ENCODE data around the gene OBSCN.

The OBSCN gene

DNA sequence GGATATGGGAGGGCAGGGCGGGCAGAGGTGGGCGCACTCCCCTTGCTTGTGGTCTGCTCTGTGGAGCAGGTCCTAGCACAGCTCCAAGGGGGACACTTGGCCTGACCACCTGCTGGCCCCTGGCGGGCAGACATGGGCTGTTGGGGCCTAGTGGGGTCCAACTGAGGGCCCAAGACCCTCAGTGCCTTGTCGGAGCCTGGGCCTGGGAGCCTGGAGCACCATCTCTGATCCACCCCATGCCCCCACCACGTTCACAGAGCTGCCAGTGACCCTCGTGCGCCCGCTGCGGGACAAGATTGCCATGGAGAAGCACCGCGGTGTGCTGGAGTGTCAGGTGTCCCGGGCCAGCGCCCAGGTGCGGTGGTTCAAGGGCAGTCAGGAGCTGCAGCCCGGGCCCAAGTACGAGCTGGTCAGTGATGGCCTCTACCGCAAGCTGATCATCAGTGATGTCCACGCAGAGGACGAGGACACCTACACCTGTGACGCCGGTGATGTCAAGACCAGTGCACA lies 70.6 kb downstream of the OBSCN start:
- DNase-seq (ENCODE audit: low read depth in 2 of 2): no peak

DNA sequence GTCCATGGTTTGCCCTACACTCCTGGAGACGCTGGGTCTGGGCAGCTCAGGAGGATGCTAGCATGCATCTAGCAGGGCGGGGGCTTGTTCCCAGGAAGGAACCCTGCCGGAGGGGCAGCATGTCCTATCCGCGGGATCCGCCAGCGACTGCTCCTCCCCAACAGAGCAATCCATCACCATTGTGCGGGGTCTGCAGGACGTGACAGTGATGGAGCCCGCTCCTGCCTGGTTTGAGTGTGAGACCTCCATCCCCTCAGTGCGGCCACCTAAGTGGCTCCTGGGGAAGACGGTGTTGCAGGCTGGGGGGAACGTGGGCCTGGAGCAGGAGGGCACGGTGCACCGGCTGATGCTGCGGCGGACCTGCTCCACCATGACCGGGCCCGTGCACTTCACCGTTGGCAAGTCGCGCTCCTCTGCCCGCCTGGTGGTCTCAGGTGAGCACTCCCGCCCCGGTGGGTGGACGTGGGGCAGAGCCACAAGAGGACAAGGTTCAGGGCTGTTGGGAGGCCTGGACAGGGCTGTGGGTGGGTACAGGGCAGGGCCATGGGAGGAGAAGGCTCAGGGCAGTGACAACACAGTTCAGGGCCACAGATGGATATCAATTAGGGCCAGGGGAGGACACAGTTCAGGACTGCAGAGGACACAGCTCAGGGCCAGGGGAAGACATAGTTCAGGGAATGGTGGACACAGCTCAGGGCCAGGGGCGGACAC lies 71.3 kb downstream of the OBSCN start:
- no peak for DNase-seq (ENCODE audit: low read depth in 2 of 2)

DNA sequence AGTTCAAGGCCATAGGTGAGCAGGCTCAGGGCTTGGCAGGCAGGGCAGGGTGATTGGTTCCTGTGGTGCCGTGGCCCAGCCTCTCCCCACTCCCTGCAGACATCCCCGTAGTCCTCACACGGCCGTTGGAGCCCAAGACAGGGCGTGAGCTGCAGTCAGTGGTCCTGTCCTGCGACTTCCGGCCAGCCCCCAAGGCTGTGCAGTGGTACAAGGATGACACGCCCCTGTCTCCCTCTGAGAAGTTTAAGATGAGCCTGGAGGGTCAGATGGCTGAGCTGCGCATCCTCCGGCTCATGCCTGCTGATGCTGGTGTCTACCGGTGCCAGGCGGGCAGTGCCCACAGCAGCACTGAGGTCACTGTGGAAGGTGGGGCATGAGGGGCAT lies 71.9 kb downstream of the OBSCN start:
- DNase-seq (ENCODE audit: low read depth in 2 of 2): no peak

DNA sequence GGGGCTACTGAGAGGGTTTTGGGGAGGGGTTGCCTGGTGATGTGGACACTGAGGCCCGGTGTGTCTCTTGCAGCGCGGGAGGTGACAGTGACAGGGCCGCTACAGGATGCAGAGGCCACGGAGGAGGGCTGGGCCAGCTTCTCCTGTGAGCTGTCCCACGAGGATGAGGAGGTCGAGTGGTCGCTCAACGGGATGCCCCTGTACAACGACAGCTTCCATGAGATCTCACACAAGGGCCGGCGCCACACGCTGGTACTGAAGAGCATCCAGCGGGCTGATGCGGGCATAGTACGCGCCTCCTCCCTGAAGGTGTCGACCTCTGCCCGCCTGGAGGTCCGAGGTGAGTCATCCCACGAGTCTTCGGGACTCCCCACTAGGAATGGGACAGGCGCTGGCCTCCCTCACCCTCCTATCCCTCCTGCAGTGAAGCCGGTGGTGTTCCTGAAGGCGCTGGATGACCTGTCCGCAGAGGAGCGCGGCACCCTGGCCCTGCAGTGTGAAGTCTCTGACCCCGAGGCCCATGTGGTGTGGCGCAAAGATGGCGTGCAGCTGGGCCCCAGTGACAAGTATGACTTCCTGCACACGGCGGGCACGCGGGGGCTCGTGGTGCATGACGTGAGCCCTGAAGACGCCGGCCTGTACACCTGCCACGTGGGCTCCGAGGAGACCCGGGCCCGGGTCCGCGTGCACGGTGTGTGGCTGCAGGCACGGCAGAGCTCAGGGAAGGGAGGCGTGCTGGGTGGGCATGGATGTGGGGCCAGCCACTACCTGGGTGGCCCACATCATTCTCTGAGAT lies 72.5 kb downstream of the OBSCN start:
- DNase-seq (ENCODE audit: low read depth in 2 of 2): no peak

DNA sequence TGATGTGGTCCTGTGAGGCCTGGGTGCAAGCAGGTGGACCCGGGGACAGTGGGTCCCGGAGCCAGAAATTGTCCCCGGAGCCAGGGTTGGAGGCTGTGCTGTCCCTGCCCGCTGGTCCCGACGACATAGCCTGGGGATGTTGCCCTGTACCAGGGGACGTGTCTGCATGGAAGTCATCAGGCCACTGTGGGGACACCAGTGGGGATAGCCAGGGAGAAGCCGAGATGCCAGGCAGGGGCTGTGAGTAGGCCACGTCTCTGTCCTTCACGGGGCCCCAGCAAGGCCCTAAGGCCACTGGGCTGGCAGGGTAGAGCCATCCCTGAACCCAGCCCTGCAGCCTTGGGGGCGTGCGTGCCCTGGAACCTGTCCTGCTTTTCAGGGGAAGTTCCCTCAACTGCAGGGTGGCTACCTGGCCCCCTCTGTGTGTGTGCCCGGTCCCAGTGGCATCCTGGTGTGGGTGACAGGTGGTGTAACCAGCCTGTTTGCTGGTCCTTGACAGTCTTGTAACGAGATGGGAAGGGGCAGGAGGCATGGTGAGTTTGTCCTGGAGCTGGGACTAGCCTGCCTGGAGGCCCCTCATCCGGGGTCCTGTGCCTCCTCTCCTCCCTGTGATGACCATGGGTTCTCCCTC lies 73.2 kb downstream of the OBSCN start:
- no peak for DNase-seq (ENCODE audit: low read depth in 2 of 2)

DNA sequence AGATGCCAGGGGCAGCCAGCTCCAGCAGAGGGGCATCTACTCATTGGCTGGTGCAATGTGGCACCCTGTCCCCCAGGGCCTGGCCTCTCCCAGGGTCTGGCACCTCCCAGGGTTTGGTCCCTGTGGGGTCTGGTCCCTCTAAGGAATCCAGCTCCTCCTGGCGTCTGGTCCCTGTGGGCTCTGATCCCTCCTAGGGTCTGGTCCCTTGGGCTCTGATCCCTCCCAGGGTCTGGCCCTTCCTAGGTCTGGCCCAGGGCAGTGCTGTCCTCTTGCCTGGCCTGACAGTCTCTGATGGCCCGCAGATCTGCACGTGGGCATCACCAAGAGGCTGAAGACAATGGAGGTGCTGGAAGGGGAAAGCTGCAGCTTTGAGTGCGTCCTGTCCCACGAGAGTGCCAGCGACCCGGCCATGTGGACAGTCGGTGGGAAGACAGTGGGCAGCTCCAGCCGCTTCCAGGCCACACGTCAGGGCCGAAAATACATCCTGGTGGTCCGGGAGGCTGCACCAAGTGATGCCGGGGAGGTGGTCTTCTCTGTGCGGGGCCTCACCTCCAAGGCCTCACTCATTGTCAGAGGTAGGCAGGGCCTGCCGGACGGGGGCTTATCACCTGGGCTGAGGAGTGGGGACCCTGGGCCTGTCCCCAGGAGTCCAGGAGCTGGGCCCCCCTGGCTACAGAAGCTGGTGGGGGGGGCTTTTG lies 73.9 kb downstream of the OBSCN start:
- no peak for DNase-seq (ENCODE audit: low read depth in 2 of 2)

DNA sequence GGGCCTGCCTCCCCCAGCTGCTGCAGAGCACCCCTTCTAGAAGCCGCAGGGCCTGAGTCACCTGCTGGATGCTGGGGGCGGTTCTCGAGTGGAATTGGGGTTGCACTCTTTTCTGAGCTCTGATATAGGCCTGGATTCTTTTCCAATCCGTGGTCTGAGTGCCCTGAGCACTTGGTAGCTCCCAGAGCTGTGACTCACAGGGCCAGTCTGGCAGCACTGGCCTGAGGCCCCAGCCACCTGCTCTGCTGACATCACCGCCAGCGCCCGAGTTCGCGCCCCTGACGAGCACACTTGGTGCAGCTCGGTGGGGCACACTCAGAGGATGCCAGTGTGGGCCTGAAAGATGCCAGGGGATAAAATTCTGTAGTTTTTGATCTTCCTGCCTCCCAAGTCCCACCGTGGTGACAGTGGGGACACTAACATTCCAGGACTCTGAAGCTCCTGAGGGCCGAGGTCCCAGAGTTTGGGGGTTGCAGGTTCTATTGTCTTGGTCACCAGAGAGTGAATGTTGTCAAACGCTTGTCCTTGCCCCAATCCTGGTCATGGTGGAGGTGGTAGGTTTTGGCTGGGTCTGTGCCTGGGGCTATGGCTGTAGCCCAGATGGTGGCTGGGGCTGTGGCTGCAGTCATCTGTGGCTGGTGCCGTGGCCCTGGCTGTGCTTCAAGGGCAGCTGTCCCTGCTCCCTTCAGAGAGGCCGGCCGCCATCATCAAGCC lies 74.6 kb downstream of the OBSCN start:
- DNase-seq (ENCODE audit: low read depth in 2 of 2): no peak

DNA sequence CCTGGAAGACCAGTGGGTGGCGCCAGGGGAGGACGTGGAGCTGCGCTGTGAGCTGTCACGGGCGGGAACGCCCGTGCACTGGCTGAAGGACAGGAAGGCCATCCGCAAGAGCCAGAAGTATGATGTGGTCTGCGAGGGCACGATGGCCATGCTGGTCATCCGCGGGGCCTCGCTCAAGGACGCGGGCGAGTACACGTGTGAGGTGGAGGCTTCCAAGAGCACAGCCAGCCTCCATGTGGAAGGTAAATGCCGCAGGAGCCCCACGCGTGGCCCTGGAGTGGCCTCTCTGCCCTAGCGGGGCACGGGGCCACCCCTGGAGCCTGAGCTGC lies 75.2 kb downstream of the OBSCN start:
- DNase-seq (ENCODE audit: low read depth in 2 of 2): no peak

DNA sequence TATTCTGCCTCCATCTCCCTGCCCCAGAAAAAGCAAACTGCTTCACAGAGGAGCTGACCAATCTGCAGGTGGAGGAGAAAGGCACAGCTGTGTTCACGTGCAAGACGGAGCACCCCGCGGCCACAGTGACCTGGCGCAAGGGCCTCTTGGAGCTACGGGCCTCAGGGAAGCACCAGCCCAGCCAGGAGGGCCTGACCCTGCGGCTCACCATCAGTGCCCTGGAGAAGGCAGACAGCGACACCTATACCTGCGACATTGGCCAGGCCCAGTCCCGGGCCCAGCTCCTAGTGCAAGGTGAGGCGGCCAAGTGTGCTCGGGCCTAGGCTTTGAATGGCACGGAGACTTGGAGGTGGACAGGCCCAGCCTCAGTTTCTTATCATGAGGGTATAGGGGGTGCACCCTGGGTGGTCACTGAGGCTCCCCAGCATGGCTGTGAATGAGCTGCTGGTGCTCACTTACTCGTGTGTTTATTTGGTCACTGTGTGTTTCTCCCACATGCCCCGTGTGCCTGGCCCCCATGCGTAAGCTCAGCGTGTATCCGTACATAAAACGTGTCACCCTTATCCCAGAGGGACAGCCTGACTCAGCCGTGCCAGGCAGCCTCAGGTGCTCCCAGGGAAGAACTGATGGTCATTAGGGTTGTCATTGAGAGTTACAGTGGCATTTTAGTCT lies 75.8 kb downstream of the OBSCN start:
- no peak for DNase-seq (ENCODE audit: low read depth in 2 of 2)

DNA sequence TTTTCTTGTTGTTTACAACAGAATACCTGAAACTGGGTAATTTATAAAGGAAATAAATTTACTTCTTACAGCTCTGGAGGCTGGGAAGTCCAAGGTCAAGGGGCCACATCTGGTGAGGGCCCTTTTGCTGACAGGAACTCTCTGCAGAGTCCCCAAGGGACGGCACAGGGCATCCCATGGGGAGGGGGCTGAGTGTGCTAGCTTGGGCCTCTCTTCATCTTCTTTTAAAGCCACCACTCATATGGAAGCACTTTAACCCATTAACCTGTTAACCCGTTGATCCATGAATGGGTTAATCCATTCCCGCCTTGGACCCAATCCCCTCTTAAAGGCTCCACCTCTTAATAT lies 76.3 kb downstream of the OBSCN start:
- no peak for DNase-seq (ENCODE audit: low read depth in 2 of 2)

DNA sequence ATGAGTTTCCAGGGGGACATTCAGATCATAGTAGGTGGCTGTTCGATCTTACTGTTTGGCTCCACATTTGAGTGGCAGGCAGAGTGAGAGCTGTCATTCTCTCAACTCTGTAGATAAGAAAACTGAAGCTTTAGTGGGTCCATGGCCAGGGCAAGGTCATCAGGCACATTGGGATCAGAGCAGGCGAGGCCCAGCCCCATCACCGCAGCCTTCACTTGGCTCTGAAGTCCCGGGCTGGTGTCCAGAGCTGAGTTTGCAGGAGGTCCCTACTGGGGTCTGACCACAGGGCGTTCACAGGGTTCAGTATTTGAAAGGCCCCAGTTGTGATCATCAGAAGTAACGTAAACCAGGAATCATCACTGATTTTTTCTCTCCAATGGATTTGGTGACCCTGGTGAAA lies 76.7 kb downstream of the OBSCN start:
- DNase-seq (ENCODE audit: low read depth in 2 of 2): no peak

DNA sequence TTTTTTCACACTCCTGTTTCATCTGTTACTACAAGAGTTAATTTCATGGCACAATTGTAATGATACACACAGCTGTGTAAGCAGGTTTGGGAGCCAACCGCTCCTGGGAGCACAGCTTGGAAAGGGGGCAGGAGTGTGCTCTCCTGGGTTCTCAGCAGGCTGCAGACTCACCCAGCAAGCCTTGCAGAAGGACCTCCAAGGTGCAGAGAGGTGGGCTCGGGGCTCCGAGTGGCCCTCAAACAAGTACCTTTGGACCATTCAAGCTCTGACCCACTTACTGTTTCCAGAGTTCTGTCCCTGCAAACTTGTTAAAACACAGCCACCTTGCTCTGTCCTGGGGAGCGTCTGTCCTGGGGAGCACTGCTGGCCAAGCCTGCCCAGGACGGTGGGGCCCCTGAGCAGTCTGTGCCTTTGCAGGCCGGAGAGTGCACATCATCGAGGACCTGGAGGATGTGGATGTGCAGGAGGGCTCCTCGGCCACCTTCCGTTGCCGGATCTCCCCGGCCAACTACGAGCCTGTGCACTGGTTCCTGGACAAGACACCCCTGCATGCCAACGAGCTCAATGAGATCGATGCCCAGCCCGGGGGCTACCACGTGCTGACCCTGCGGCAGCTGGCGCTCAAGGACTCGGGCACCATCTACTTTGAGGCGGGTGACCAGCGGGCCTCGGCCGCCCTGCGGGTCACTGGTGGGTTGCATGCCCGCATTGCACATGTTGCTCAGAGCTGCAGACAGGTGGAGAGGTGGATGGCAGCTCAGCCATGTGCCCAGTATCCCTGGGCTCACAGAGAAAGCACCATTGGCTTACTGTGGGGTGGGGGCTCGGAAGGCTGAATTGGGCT lies 78.0 kb downstream of the OBSCN start:
- no peak for DNase-seq (ENCODE audit: low read depth in 2 of 2)

DNA sequence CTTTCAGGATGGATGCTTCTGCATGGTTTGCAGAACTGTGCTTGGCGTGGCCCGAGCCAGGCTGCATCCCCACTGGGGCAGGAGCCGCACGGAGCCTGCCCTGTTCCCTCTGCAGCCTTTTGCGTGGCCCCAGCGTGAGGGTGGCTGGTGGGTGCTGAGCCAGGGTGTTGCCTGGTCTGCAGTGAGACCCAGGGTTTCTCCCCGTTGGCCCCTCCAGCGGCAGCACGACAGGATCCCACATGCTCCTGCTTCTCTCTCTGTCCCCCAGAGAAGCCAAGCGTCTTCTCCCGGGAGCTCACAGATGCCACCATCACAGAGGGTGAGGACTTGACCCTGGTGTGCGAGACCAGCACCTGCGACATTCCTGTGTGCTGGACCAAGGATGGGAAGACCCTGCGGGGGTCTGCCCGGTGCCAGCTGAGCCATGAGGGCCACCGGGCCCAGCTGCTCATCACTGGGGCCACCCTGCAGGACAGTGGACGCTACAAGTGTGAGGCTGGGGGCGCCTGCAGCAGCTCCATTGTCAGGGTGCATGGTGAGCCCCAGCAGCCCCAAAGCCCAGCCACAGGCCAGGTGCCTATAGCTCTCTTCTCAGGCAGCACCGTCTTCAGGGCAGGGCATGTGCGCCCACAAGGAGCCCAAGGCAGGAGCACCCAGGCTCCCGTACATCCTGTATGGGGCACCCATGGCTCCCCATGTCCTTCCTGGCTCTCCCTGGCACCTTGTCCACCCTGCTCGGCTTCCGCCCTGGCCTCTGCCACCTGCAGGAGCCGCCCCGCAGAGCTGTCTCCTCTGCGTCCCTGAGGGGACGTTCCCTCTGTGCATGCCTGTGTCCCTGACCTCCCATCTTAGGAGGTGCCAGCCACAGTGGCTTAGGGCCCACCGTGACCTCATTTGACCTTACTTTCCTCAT lies 78.9 kb downstream of the OBSCN start:
- DNase-seq (ENCODE audit: low read depth in 2 of 2): no peak

DNA sequence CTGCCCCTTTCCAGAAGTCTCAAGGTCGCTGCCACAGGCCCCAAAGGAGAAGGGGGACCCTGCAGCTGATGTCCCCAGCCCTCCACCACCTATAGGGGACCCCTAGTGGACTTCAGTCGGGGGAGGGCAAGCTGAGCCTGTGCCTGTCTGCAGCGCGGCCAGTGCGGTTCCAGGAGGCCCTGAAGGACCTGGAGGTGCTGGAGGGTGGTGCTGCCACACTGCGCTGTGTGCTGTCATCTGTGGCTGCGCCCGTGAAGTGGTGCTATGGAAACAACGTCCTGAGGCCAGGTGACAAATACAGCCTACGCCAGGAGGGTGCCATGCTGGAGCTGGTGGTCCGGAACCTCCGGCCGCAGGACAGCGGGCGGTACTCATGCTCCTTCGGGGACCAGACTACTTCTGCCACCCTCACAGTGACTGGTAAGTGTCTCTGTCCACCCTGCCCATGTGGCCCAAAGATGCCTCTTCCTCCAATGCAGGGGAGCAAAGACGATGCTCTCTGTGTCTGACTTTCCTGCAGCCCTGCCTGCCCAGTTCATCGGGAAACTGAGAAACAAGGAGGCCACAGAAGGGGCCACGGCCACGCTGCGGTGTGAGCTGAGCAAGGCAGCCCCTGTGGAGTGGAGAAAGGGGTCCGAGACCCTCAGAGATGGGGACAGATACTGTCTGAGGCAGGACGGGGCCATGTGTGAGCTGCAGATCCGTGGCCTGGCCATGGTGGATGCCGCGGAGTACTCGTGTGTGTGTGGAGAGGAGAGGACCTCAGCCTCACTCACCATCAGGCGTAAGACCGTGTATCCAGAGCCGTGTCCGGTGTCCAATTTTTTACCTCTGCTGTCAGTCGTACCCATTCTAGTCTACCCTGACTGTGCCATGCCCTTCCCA lies 79.9 kb downstream of the OBSCN start:
- no peak for DNase-seq (ENCODE audit: low read depth in 2 of 2)

DNA sequence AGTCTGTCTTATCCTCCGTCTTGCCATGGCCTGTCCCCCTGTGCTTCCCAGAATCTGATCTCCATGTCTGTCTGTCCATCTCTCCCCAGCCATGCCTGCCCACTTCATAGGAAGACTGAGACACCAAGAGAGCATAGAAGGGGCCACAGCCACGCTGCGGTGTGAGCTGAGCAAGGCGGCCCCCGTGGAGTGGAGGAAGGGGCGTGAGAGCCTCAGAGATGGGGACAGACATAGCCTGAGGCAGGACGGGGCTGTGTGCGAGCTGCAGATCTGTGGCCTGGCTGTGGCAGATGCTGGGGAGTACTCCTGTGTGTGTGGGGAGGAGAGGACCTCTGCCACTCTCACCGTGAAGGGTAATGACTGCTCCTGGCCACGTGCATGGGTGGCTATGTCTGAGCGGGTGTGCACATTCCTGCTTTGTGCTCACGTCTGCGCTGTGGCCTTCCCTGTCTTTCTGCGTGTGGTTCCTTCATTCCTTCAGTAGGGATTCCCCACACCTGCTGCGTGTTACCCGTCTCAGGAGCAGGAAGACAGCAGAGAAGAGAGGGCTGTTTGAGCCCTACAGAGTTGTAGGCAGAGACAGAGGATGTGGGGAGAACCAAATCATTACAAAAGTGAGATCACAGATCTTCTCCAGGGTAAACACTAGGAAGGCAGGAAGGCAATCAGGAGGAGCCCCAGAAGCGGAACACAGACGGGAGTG lies 80.8 kb downstream of the OBSCN start:
- DNase-seq (ENCODE audit: low read depth in 2 of 2): no peak

DNA sequence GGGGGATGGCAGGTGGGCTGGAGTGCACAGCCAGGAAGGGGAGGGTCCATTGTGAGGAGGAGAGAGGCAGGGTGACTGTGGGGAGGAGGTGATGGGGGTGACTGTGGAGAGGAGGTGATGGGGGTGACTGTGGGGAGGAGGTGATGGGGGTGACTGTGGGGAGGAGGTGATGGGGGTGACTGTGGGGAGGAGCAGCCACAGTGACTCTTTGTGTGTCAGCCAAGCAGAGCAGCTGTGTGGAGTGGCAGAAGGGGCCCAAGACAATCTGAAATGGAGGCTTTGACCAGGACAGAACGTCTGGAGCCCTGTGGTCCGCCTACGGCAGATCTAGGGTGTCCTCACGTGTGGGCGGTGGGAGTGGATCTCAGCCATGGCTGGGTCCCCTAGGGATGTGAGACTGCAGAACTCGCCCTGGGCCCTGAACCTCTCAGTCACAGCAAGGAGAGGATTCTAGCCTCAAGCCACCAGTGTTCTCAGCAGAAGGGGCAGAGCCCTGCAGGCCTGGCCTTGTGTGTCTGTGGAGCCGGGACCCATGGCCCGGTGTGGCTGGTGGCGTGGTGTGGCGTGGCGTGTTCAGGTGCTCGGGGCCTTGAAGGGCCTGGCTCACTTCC lies 81.5 kb downstream of the OBSCN start:
- DNase-seq (ENCODE audit: low read depth in 2 of 2): no peak

Data from stimulated activated CD8-positive, alpha-beta memory T cell treated with anti-CD3 and anti-CD28 coated beads, Interleukin-15, amount 100 ng/mL, for 48 hours (primary cell).